Activated T-cell treated with anti-CD3 and anti-CD28 coated beads, Interleukin-2, amount 50 U/mL, for 48 hours (primary cell): ENCODE results near the gene CNTFR.

ENCODE experiments used
- DNase-seq, 2 experiments: peaks; one replicate each; pipeline ENCODE4 v3.0.0-alpha.2; 2020

Gene CNTFR

GRCh38 chr9:34522091-34522887 lies 67.2 kb downstream of the CNTFR start:
- DNase-seq: peak in 1 of 2 experiments; percentile 35

GRCh38 chr9:34521406-34522045 lies 68.0 kb downstream of the CNTFR start:
- DNase-seq: no peak

GRCh38 chr9:34520505-34521385 lies 68.8 kb downstream of the CNTFR start:
- no peak for DNase-seq

- DNase-seq: no peak
These were observed 69.4 kb downstream of the CNTFR start for GRCh38 chr9:34520096-34520495.

- no peak for DNase-seq
These were observed 70.1 kb downstream of the CNTFR start for GRCh38 chr9:34519321-34520020.

- no peak for DNase-seq
These were observed 70.6 kb downstream of the CNTFR start for GRCh38 chr9:34518896-34519295.

GRCh38 chr9:34518110-34518616 lies 71.4 kb downstream of the CNTFR start:
- DNase-seq: no peak

GRCh38 chr9:34517185-34517584 lies 72.3 kb downstream of the CNTFR start:
- DNase-seq: no peak

GRCh38 chr9:34515959-34516358 lies 73.6 kb downstream of the CNTFR start:
- DNase-seq: no peak

- DNase-seq: no peak
These were observed 74.7 kb downstream of the CNTFR start for GRCh38 chr9:34514816-34515215.

GRCh38 chr9:34514401-34514800 lies 75.1 kb downstream of the CNTFR start:
- DNase-seq: no peak

- no peak for DNase-seq
These were observed 75.8 kb downstream of the CNTFR start for GRCh38 chr9:34513567-34514214.

- DNase-seq: no peak
These were observed 77.1 kb downstream of the CNTFR start for GRCh38 chr9:34512131-34513078.

GRCh38 chr9:34510497-34511468 lies 78.7 kb downstream of the CNTFR start:
- DNase-seq: peak; percentile 8 to 11

- peak in 1 of 2 experiments; percentile 7 for DNase-seq
These were observed 80.6 kb downstream of the CNTFR start for GRCh38 chr9:34508951-34509350.

GRCh38 chr9:34508463-34508862 lies 81.1 kb downstream of the CNTFR start:
- no peak for DNase-seq

GRCh38 chr9:34507966-34508365 lies 81.6 kb downstream of the CNTFR start:
- DNase-seq: no peak

- peak in 1 of 2 experiments; percentile 9 for DNase-seq
These were observed 82.0 kb downstream of the CNTFR start for GRCh38 chr9:34507556-34507955.

- DNase-seq: peak in 1 of 2 experiments; percentile 12
These were observed 82.9 kb downstream of the CNTFR start for GRCh38 chr9:34506623-34507022.
